ENCODE measurements around the gene SHISA9.

Gene SHISA9

DNA sequence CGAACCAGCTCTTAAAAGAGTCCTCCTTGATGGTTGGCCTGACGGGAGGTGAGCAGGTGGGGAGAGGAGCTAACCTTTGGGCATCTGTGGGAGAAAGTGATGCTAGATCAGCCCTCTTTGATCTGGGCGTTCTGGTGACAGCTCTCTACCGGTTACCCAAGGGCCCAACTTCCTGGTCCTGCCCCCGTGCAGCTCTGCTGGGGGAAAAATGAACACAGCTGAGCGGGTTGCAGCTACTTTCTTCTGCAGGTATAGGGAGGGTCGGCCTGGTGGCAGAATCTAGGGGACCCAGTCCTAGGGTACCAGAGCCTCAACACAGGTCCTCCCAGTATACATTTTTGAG lies 2.9 kb downstream of the SHISA9 start:
- no peak overlapping the region for H3K4me3 ChIP-seq (replicated peaks; ENCODE audit: low read depth, low read length)
- TF ChIP-seq, protein P1, sequence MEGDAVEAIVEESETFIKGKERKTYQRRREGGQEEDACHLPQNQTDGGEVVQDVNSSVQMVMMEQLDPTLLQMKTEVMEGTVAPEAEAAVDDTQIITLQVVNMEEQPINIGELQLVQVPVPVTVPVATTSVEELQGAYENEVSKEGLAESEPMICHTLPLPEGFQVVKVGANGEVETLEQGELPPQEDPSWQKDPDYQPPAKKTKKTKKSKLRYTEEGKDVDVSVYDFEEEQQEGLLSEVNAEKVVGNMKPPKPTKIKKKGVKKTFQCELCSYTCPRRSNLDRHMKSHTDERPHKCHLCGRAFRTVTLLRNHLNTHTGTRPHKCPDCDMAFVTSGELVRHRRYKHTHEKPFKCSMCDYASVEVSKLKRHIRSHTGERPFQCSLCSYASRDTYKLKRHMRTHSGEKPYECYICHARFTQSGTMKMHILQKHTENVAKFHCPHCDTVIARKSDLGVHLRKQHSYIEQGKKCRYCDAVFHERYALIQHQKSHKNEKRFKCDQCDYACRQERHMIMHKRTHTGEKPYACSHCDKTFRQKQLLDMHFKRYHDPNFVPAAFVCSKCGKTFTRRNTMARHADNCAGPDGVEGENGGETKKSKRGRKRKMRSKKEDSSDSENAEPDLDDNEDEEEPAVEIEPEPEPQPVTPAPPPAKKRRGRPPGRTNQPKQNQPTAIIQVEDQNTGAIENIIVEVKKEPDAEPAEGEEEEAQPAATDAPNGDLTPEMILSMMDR (IDR thresholded peaks at IDR 0.05; ENCODE audit: low read depth, low read length, missing control alignments): no peak
- no peak for DNase-seq (ENCODE audit: extremely low read depth, low read depth)

DNA sequence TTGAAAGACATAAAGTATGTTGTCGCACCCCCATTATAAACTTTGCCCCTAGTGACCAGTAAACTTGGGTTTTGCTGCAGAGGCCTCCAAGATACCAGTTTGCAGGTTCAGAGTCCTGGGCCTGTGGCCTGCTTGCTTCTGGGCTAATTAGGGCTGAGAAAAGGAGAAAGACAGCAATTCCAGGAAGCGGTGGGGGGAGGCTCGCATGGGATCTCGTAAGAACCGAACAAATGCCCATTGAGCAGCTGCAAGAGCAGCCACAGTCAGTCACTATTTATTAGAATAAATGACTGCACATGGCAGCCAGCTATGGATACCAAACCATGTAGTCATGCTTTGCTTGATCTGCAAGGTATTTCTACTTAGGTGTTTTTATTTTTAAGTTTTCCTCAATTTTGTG lies 4.9 kb downstream of the SHISA9 start:
- DNase-seq (ENCODE audit: extremely low read depth, low read depth): no peak
- no peak overlapping the region for H3K4me3 ChIP-seq (replicated peaks; ENCODE audit: low read depth, low read length)
- TF ChIP-seq, protein P1 (IDR thresholded peaks at IDR 0.05; ENCODE audit: low read depth, low read length, missing control alignments): no peak

DNA sequence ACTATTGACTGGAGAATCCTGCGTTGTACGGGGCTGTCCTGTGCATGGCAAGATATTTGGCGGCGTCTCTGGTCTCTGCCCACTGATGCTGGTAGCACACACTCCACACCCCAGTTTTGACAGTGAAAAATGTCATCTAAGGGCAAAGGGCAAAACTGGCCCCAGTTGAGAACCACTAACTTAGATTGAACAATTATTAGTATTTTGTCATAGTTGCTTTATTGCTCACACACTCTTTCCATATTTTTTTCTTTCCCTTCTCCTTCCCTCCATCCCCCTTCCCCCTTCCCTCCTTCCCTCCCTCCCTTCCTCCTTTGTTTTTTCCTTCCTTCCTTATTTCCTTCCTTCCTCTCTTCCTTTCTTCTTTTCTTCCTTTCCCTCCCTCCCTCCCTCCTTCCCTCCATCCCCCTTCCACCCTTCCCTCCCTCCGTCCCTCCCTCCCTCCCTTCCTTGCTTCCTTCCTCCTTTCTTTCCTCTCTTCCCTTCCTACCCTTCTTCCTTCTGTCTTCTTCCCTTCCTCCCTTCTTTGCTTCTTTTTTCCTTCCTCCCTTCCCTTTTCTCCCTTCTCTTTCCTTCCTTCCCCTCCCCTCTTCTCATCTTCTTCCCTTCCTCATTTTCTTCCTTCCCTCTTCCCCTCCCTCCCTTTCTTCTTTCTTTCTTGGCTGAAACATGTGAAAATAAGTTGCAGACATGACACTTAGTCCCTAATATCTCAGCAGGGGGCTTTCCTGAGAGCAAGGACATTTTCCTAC lies 5.5 kb downstream of the SHISA9 start:
- no peak for DNase-seq (ENCODE audit: extremely low read depth, low read depth)
- TF ChIP-seq, protein P1 (IDR thresholded peaks at IDR 0.05; ENCODE audit: low read depth, low read length, missing control alignments): no peak
- H3K4me3 ChIP-seq (replicated peaks; ENCODE audit: low read depth, low read length): no peak overlapping the region

DNA sequence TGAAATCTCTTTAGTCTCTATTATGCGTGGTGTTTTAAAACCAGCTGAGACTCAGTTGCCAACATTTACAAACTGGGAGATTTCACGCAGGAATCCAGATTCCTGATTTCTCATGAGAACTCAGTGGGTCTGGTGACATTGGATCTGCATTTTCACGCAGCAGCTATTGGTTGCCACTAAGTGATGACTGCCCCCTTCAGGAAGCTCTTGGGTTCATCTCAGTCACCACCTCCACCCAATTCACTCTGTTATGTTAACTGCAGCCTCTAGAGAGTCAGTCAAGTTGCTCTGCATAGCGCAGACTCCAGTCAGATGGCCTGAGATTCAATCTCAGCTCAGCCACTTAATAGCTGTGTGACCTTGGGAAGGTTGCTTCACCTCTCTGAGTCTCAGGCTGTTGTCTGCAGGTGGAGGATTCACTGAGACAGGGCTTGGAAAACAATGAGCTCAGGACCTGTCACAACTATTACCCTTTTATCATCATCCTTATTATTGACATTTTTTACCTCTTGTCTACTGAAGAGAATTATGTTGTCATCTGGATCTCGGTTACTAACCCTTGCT lies 6.4 kb downstream of the SHISA9 start:
- no peak for DNase-seq (ENCODE audit: extremely low read depth, low read depth)
- TF ChIP-seq, protein P1 (IDR thresholded peaks at IDR 0.05; ENCODE audit: low read depth, low read length, missing control alignments): no peak
- H3K4me3 ChIP-seq (replicated peaks; ENCODE audit: low read depth, low read length): no peak overlapping the region

DNA sequence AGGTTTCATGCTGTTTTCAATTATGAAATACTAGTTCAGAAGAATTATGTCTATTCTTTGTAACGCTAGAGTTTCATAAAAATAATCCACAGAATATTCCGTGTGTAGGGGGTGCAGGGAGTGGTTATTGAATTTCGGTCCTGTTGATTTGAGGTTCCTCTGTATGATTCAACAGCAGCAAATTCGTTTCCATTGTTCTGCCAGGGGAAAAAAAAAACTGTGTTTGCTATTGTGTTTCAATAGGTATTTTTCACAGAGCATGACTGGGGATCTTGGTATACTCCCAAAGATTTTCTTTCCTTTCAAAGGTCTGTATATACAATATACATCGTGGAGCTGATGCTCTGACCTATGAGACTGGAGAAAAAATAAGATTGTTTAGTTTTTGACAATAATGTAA lies 15.8 kb downstream of the SHISA9 start:
- H3K4me3 ChIP-seq (replicated peaks; ENCODE audit: low read depth, low read length): no peak overlapping the region
- DNase-seq (ENCODE audit: extremely low read depth, low read depth): no peak
- TF ChIP-seq, protein P1 (IDR thresholded peaks at IDR 0.05; ENCODE audit: low read depth, low read length, missing control alignments): no peak

DNA sequence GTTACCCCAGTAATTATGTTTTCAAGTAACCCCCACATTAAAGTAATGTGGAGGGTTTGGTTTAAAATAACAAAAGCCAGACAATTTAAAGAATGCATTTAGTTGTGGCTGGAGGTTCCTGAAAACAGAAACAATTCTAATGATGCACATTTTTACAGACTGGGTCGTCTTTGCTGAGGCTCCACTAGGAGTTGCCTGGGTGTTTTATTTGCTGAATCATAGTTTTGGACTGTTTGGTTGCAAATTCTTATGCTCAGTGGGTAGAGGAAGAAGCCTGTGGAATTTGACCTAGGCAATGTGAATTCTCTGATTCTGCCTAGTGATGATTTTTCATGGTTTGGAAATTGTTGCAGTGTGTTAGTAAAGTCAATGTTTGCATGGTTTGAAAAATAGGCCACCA lies 16.3 kb downstream of the SHISA9 start:
- DNase-seq (ENCODE audit: extremely low read depth, low read depth): no peak
- H3K4me3 ChIP-seq (replicated peaks; ENCODE audit: low read depth, low read length): no peak overlapping the region
- TF ChIP-seq, protein P1 (IDR thresholded peaks at IDR 0.05; ENCODE audit: low read depth, low read length, missing control alignments): no peak

Measured in HFF-Myc (cell line).